CD4-positive, alpha-beta T cell treated with Interleukin-4 for 4 hours (primary cell): Measurements from ENCODE around the gene PJA2.

Experiments used
- DNase-seq: peaks from one replicate; pipeline ENCODE4 v3.0.0-alpha.2; 2020

PJA2 gene

DNA sequence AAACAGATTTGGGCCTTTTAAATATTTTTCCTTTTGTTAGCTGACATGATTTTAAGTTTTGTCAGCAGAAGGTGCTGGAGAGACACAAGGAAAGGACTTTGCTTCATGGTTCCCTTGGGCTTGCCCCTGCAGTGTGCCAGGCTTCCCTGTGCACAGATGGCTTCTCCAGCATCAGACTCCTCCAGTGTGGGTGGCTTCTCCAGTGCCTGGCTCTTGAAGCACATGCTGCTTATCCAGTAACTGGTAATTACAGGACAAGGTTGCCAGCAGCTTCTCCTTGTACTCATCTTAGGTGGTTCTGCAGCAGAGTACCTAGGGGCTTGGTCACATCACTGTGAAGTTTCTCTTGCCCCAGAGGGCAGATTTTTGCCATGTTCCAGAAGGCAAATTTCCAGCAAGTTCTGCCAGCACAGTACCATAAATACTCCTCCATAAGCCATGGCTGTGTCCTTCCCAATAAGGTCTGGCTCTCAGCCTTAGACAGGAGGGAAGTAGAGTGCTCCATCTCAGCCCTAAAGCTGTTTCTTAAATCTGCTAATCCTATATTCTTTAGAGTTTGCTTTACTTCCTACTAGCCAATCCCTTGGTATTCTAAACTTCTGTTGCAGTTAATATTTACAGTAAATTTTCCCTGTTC, 62.4 kb downstream of the PJA2 start:
- DNase-seq = no peak

DNA sequence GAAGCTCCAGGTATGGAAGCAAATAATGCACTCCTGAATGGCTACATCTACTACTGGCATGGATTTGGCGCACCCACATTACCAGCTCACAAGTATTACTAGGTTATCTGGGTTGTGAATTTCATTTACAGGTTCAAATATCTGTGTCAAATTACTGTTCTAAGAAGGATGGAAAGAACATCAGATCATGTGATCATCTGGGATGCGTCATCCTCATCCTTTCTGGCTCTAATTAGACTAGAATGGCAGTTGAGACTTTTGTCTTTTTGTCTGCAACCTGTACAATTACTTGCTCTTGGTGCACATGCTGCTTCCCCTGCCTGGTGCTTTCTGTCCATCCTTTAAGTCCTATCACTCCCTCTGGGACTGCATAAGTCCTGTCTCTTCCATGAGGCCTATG, 64.1 kb downstream of the PJA2 start:
- DNase-seq = no peak

DNA sequence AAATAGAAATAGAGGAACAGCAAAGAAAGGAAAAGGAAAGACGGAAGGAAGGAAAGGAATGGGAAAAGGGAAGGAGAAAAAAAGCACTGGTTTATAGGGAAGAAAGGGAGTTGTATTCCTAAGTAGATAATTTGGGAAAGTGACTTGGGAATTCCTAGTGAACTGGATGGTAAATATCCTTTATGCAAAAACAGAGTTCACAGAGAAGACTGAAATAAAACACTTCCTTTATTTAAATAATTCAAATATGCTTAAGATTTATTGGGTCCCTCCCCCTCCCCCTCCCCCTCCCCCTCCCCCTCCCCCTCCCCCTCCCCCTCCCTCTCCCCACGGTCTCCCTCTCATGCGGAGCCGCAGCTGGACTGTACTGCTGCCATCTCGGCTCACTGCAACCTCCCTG, 69.4 kb downstream of the PJA2 start:
- DNase-seq = no peak

- DNase-seq = no peak
Measured at GRCh38 chr5:109335114-109335513, 74.7 kb downstream of the PJA2 start.

GRCh38 chr5:109334056-109334455, 75.7 kb downstream of the PJA2 start:
- DNase-seq = no peak

GRCh38 chr5:109329333-109330237, 80.2 kb downstream of the PJA2 start:
- DNase-seq = no peak

- no peak for DNase-seq
Measured at GRCh38 chr5:109328626-109329025, 81.1 kb downstream of the PJA2 start.

DNA sequence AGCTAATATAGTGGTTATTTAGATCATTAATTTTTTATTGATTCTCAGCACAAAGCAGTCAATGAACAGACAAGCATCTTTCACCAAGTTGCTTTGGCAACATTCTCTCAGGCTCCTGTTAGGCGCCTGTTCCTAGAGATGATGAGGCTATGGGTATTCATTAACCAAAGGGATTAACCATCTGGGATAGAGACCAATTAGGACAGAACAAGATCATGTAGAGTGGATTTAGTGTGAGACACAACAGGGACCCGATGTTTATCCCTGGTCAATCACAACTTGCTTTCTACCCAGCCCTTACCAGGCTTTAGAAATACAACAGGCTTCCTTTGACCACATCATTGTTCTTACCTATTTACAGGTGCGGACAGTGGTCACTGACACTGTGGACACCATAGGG, 82.2 kb downstream of the PJA2 start:
- no peak for DNase-seq

- DNase-seq = no peak
Measured at GRCh38 chr5:109326919-109327318, 82.9 kb downstream of the PJA2 start.

GRCh38 chr5:109325456-109325855, 84.3 kb downstream of the PJA2 start:
- DNase-seq = no peak

DNA sequence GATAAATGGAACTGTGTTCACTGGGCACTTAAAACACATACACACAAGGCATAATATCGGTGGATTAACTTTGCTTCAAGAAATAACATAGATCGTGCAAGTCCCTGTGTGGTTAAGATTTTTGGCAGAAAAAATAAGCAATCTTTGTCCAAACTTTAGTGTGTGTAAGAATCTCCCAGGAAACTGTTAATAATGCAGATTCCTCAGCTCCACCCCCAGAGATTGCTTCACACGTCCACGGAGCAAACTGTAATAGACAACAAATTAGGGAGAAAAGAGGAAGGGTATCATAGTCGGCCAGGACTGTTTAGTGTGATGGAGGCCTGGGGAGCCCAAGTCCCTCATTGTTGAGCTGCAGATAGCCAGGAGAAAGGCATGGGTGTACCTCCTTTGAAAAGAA, 84.8 kb downstream of the PJA2 start:
- no peak for DNase-seq

DNA sequence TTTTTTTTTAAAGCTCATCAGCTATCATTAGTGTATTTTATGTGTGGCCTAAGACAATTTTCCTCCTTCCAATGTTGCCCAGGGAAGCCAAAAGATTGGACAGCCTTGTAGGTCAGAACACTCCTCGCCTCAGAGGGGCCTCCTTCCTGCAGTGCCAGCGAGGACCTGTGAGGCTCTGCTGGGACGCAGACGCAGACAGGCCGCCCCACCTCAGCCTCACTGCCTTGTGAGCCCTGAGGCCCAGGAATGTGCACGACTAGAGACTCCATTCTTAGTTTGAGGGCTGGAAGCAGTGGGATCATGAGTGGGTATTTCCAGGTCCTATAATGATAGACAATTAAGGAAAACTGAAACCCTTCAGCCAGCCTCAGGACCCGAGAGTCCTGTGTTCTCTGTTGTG, 85.4 kb downstream of the PJA2 start:
- no peak for DNase-seq

DNA sequence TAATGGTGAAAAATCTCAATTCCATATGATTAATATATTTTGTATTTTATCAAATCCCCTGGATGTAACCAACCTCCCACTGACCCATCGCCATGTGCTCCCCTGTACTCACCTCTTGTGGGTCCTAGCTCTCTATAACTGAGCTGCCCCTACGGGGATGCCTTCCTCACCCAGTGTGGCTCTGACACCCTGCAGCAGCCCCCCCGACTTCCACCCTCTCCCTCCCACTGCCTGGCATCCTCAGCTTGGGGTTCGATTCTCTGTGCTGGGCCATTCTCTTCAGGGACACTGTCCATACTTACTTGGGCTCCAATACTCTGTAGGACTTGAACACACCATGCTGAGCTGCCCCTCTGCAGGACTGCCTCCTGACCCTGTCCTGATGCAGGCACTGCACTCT, 87.1 kb downstream of the PJA2 start:
- DNase-seq = no peak

DNA sequence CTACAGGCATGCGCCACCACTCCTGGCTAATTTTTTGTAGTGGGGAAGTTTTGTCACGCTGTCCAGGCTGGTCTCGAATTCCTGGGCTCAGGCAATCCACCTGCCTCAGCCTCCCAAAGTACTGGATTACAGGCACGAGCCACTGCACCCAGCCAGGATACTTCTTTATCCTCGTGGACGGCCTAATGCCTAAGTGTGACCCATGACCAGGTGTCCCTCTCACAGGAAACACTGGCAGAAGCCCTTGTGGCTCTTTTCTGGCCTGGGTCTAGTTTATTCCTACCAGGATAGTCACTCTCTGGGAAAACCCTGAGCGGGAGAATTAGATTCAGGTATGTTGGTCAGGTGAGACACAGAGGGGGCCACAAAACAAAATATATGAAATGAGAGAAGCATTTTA, 90.4 kb downstream of the PJA2 start:
- no peak for DNase-seq

- DNase-seq = no peak
Measured at GRCh38 chr5:109318455-109319108, 91.2 kb downstream of the PJA2 start.

GRCh38 chr5:109316634-109317033, 93.1 kb downstream of the PJA2 start:
- no peak for DNase-seq

- no peak for DNase-seq
Measured at GRCh38 chr5:109315245-109315644, 94.5 kb downstream of the PJA2 start.

- DNase-seq = no peak
Measured at GRCh38 chr5:109313127-109313526, 96.6 kb downstream of the PJA2 start.

DNA sequence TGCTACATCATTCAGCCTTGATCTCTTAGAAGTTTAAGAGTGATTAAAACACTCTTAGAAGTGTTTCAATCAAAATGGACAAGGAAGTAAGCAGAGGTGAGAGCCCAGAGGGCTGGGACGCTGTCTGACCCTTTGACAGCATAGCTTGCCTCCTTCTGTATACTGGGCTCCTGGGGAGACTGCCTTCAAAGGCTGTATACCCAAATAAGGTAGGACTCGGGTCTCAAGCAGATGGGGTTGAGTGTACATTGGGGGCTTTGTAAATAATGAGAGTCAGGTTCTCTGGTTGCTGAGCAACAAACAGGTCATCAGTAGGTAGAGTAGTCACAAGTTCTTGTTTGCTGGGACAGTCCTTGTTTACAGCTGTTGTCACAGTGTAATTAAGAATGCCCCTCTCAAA, 97.1 kb downstream of the PJA2 start:
- no peak for DNase-seq

GRCh38 chr5:109310315-109310714, 99.5 kb downstream of the PJA2 start:
- no peak for DNase-seq

DNA sequence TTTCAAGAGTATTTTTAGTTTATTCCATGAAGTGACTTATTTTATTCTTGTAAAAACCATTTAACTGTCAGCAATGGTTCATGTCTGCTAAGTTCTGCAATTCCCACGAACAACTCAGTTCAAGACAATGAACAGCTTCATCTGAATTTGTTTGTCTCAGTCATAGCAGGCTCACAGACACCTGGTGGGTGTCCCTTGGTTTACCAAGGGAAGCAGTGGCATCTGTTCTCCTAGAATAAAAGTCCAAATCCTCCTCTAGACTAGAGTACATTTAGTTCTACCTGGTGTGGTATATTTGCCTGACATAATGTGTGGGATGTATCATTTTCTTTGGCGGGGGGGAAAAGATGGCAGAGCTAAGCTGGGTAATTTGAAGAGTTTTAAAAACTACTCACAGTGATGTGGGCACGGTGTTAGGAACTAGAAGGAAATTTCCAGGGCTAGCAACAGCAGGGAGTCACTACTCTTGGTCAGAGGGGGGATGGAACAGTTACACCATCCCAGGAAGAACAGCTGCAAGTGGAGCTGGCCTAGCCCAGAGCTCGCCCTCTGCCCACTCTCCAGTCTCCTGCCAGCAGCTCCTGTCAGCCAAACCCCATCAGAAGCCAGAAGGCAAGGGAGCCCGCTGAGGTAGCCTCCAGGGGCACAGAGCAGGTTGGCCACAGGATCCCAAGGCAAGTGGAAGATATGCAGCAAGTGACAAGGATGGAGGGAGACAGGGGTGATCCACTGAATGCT, 100.3 kb downstream of the PJA2 start:
- no peak for DNase-seq

- no peak for DNase-seq
Measured at GRCh38 chr5:109307951-109308350, 101.8 kb downstream of the PJA2 start.

DNA sequence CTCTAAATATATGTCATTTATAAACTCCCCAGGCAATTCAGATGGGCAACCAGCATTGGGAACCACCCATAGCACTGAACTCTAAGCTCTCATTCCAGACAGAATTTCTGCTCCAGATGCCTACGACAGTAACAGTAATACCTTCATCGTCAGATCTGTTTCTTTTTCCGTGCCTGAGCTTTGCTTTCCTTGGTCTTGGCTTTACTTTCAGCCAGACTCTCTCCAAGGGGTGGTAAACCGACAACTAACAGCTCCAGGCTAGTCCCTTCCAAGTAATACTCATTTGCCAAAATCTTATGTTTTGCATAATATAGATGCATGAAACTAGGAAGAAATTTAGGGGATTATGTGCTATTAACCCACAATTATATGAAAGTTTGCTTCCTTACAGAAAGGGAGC, 102.3 kb downstream of the PJA2 start:
- DNase-seq = no peak
